Measurements from ENCODE around the gene RBM38. TPM values are rescaled to one million over a fixed set of nuclear protein-coding genes. Genes with fewer than 3 reads are reported as not detected.

The RBM38 gene
- total and polyA plus RNA-seq, 9 of the 15 experiments (the other 6 are each of a cell fraction or from before 2014, with no cell fraction given) = 0.28 to 82.4 (median 33.2) TPM

DNA sequence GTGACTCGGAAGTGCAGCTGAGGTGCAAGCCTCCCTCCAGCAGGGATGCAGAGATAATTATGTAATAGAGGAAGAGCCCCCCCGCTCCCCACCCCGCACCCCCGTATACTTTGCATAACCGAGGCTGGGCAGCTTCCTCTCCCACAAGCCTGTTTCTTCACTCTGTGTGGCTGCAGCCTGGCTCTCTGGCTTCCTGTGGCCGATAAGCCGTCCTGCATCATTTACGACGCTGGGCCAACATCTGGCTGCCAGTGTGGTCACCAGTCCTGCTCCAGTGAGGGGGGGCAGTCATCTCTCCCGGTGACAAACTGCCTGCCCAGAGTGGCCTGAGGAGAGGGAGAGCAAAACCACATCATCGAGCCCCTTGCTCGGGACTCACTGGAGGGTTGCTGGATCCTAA lies 59.2 kb downstream of the RBM38 start (continued):
- TF ChIP-seq CREB1 (IDR thresholded peaks at IDR 0.05) (no peak), CREB1 (CRISPR knock-in tag; IDR thresholded peaks at IDR 0.05) (no peak), SMAD4 (CRISPR knock-in tag; conservative IDR thresholded peaks at IDR 0.05) (peak; percentile 82), SRSF3 (IDR thresholded peaks at IDR 0.05; ENCODE audit: insufficient read depth, low read length) (no peak), EGR1 (conservative IDR thresholded peaks at IDR 0.05) (no peak), TEAD4 (IDR thresholded peaks at IDR 0.05; ENCODE audit: low read length) (peak; percentile 54; the same call in 1 of the 2 replicates), TEAD4 (CRISPR knock-in tag; IDR thresholded peaks at IDR 0.05; ENCODE audit: borderline replicate concordance) (no peak), SUPT5H (IDR thresholded peaks at IDR 0.05) (no peak), HDAC6 (IDR thresholded peaks at IDR 0.05; ENCODE audit: low read depth, low read length) (no peak), HNRNPH1 (optimal IDR thresholded peaks at IDR 0.05; ENCODE audit: low read depth, low read length) (no peak), HOXB6 (CRISPR knock-in tag; IDR thresholded peaks at IDR 0.05; ENCODE audit: borderline replicate concordance) (no peak), KLF16 (IDR thresholded peaks at IDR 0.05) (no peak), KDM1A (IDR thresholded peaks at IDR 0.05) (no peak), MTF1 (CRISPR knock-in tag; IDR thresholded peaks at IDR 0.05; ENCODE audit: borderline replicate concordance) (no peak), SMARCA5 (IDR thresholded peaks at IDR 0.05) (no peak), ZNF134 (CRISPR knock-in tag; conservative IDR thresholded peaks at IDR 0.05) (no peak), RCOR1 (IDR thresholded peaks at IDR 0.05; ENCODE audit: borderline replicate concordance in 1 of 2, low read depth in 2 of 2, low read length in 2 of 2) (peak in 1 of 2 experiments; percentile 37; a peak in 1 of 4 replicates), RBFOX2 (IDR thresholded peaks at IDR 0.05; ENCODE audit: low read depth, low read length) (0 out of 2 replicates have a peak, but pooled peaks have one; percentile 1), E2F3 (CRISPR knock-in tag; IDR thresholded peaks at IDR 0.05) (no peak), SOX6 (IDR thresholded peaks at IDR 0.05) (no peak), CXXC5 (CRISPR knock-in tag; IDR thresholded peaks at IDR 0.05) (no peak; the same call in 1 of the 2 replicates), MTA2 (IDR thresholded peaks at IDR 0.05; ENCODE audit: low read depth) (no peak), SIX5 (IDR thresholded peaks at IDR 0.05; ENCODE audit: borderline replicate concordance in 1 of 2, insufficient read depth in 1 of 2, low read depth in 1 of 2, low read length in 2 of 2) (no peak)
- TF ChIP-seq, protein P1, sequence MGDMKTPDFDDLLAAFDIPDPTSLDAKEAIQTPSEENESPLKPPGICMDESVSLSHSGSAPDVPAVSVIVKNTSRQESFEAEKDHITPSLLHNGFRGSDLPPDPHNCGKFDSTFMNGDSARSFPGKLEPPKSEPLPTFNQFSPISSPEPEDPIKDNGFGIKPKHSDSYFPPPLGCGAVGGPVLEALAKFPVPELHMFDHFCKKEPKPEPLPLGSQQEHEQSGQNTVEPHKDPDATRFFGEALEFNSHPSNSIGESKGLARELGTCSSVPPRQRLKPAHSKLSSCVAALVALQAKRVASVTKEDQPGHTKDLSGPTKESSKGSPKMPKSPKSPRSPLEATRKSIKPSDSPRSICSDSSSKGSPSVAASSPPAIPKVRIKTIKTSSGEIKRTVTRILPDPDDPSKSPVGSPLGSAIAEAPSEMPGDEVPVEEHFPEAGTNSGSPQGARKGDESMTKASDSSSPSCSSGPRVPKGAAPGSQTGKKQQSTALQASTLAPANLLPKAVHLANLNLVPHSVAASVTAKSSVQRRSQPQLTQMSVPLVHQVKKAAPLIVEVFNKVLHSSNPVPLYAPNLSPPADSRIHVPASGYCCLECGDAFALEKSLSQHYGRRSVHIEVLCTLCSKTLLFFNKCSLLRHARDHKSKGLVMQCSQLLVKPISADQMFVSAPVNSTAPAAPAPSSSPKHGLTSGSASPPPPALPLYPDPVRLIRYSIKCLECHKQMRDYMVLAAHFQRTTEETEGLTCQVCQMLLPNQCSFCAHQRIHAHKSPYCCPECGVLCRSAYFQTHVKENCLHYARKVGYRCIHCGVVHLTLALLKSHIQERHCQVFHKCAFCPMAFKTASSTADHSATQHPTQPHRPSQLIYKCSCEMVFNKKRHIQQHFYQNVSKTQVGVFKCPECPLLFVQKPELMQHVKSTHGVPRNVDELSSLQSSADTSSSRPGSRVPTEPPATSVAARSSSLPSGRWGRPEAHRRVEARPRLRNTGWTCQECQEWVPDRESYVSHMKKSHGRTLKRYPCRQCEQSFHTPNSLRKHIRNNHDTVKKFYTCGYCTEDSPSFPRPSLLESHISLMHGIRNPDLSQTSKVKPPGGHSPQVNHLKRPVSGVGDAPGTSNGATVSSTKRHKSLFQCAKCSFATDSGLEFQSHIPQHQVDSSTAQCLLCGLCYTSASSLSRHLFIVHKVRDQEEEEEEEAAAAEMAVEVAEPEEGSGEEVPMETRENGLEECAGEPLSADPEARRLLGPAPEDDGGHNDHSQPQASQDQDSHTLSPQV (IDR thresholded peaks at IDR 0.05) = peak; percentile 63; the same call in 1 of the 2 replicates
- TF ChIP-seq, protein P2, sequence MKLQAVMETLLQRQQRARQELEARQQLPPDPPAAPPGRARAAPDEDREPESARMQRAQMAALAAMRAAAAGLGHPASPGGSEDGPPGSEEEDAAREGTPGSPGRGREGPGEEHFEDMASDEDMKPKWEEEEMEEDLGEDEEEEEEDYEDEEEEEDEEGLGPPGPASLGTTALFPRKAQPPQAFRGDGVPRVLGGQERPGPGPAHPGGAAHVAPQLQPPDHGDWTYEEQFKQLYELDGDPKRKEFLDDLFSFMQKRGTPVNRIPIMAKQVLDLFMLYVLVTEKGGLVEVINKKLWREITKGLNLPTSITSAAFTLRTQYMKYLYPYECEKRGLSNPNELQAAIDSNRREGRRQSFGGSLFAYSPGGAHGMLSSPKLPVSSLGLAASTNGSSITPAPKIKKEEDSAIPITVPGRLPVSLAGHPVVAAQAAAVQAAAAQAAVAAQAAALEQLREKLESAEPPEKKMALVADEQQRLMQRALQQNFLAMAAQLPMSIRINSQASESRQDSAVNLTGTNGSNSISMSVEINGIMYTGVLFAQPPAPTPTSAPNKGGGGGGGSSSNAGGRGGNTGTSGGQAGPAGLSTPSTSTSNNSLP (IDR thresholded peaks at IDR 0.05; ENCODE audit: borderline replicate concordance, low read depth, low read length) = no peak
- TF ChIP-seq, protein P3, sequence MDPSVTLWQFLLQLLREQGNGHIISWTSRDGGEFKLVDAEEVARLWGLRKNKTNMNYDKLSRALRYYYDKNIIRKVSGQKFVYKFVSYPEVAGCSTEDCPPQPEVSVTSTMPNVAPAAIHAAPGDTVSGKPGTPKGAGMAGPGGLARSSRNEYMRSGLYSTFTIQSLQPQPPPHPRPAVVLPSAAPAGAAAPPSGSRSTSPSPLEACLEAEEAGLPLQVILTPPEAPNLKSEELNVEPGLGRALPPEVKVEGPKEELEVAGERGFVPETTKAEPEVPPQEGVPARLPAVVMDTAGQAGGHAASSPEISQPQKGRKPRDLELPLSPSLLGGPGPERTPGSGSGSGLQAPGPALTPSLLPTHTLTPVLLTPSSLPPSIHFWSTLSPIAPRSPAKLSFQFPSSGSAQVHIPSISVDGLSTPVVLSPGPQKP (CRISPR knock-in tag; IDR thresholded peaks at IDR 0.05) = no peak
